Measurements from ENCODE around the gene PTPN14. TPM values are rescaled to one million over a fixed set of nuclear protein-coding genes. Genes with fewer than 3 reads are reported as not detected.
"Not testable (repeated sequence)": the region's sequence is repeated elsewhere in the genome, so short reads cannot be mapped to it uniquely, and the experiment has no call there.

Gene PTPN14
- total RNA-seq, 2 experiments from 2014 or later, result 0.08 to 0.09 TPM

DNA sequence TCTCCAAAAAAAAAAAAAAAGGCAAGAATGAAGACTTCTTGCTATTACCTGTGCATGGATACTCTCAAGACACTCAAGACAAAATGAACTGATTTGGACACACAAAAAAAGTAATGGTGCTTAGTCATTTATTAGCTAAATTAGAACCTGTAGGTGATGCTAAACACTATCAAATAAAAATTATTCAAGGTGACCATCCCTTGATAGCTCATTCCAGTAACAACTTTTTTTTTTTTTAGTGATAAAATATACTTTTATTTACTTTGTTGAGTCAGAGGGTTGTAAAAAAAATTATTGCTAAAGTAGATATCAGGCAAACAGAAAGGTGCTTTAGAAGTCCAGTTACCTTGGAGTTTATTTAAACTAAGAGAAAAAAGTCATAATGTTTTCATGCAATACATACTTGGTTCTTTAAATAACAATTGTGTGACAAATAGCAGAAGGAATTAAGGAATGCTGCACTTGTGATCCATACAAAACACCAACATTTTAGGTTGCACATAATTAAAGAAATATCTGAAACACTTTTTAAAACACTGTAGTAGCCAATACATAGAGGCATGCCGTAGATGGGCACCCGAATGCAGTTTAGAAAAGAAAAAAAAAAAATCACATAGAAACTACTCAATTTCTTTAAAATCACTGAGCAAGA, 69.3 kb downstream of the PTPN14 start:
- H3K9me3 Mint-ChIP-seq; POLR2A ChIA-PET; H3K27ac Mint-ChIP-seq; H3K4me3 Mint-ChIP-seq; DNase-seq; H3K4me1 Mint-ChIP-seq; ATAC-seq (ENCODE audit: low read depth); H3K36me3 Mint-ChIP-seq: not testable (repeated sequence)
- H3K27me3 Mint-ChIP-seq, result peaks cover 26% of the 10 kb centered on the region

GRCh38 chr1:214476986-214477870, 74.2 kb downstream of the PTPN14 start:
- no peak overlapping the region for H3K4me3 Mint-ChIP-seq
- ATAC-seq (ENCODE audit: low read depth) (no peak), DNase-seq (no peak)
- H3K27me3 Mint-ChIP-seq, result peaks cover 31% of the 10 kb centered on the region
- POLR2A ChIA-PET, result no interaction called here
- no peaks in the 10 kb centered on the region for H3K4me1 Mint-ChIP-seq
- no peak overlapping the region for H3K27ac Mint-ChIP-seq
- H3K9me3 Mint-ChIP-seq, result no peaks in the 10 kb centered on the region
- H3K36me3 Mint-ChIP-seq, result no peaks in the 10 kb centered on the region

DNA sequence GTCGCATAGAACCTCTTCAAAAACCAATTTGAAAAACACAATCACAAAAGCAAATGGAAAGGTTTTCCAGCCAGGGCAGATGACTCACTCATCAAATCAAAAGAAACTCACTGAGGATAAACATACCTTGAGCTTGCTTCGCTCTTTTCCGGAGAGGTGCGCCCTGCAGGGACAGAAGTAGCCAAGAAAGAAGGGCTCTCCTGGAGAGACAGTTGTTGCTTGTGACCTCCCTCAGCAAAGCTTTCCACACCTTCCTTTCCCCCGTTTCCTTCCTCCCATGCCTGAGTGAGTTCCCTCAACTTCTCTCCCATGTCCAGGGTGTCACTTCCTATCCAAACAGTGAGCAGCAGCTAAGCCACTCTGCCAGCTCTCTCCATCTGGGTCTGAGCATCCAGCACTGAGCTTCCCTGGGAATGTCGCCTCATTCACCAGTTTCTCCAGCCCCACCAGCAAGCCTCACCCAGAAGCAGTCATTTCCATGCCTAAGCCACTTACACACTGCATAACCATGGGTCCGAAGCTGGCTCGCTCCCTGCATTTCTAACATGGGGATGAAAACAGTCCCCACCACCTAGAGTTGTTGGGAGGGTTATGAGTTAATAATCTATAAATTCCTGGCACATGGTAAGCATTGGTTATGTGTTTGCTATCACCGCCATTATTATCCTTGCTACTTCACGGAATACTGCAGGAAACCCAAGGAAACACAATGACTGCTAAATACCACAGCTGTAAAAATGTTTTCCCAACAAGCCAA, 75.0 kb downstream of the PTPN14 start:
- Mint-ChIP-seq H3K4me1 (no peaks in the 10 kb centered on the region), H3K36me3 (no peaks in the 10 kb centered on the region), H3K4me3 (no peak overlapping the region), H3K9me3 (no peaks in the 10 kb centered on the region), H3K27ac (no peak overlapping the region), H3K27me3 (peaks cover 36% of the 10 kb centered on the region)
- DNase-seq (no peak), ATAC-seq (ENCODE audit: low read depth) (no peak)
- POLR2A ChIA-PET, result no interaction called here

DNA sequence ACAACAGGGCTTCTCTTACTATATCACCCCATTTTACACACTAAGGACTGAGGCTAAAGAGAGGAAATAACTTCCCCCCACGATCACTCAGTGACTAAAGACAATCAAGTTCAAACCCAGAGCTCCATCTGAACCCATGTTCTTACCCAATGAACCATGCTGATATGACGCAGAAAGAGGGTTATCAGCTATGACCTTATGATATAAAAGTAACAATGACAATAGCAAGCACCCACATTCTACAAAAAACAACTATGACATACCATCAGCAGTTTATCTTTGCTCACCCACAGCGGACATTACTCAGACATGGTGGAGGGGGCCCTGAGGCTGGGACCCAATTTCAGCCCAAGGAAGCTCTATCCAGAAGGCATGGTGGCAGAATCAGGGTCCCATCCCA, 75.7 kb downstream of the PTPN14 start:
- no peak overlapping the region for H3K4me3 Mint-ChIP-seq
- no peak for ATAC-seq (ENCODE audit: low read depth)
- POLR2A ChIA-PET, result no interaction called here
- peaks cover 34% of the 10 kb centered on the region for H3K27me3 Mint-ChIP-seq
- DNase-seq, result no peak
- no peaks in the 10 kb centered on the region for H3K9me3 Mint-ChIP-seq
- no peak overlapping the region for H3K27ac Mint-ChIP-seq
- no peaks in the 10 kb centered on the region for H3K36me3 Mint-ChIP-seq
- H3K4me1 Mint-ChIP-seq, result no peaks in the 10 kb centered on the region

DNA sequence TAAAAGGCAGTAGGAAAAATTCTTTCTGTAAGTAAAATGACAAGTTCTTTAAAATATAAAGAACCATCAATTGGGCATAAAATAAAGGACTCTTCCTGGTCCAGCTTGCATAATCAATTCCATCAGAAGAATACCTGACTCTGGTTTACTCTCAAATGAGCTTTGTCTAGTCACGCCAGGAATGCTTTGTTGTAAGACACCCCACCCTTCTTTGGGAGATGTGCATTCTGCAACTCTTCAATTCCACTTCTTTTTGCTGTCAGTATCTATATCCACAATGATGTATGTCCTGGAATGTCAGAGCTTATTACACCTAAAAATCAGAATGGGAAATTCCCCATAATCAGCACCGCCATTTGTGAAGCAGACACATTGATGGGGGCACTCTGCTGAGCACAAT, 76.1 kb downstream of the PTPN14 start:
- H3K9me3 Mint-ChIP-seq, result no peaks in the 10 kb centered on the region
- no peaks in the 10 kb centered on the region for H3K4me1 Mint-ChIP-seq
- no peak for DNase-seq
- no peak for ATAC-seq (ENCODE audit: low read depth)
- H3K27me3 Mint-ChIP-seq, result peaks cover 32% of the 10 kb centered on the region
- H3K27ac Mint-ChIP-seq, result no peak overlapping the region
- no peaks in the 10 kb centered on the region for H3K36me3 Mint-ChIP-seq
- POLR2A ChIA-PET, result no interaction called here
- H3K4me3 Mint-ChIP-seq, result no peak overlapping the region

- no peak overlapping the region for H3K4me3 Mint-ChIP-seq
- H3K27me3 Mint-ChIP-seq, result peaks cover 32% of the 10 kb centered on the region
- H3K4me1 Mint-ChIP-seq, result no peaks in the 10 kb centered on the region
- H3K27ac Mint-ChIP-seq, result no peak overlapping the region
- POLR2A ChIA-PET, result no interaction called here
- H3K36me3 Mint-ChIP-seq, result no peaks in the 10 kb centered on the region
- DNase-seq (no peak), ATAC-seq (ENCODE audit: low read depth) (no peak)
- no peaks in the 10 kb centered on the region for H3K9me3 Mint-ChIP-seq
Measured at GRCh38 chr1:214474467-214474866, 76.9 kb downstream of the PTPN14 start.

GRCh38 chr1:214473862-214474261, 77.5 kb downstream of the PTPN14 start:
- no peaks in the 10 kb centered on the region for H3K9me3 Mint-ChIP-seq
- H3K4me3 Mint-ChIP-seq, result no peak overlapping the region
- no peaks in the 10 kb centered on the region for H3K36me3 Mint-ChIP-seq
- POLR2A ChIA-PET, result no interaction called here
- DNase-seq, result no peak
- no peak overlapping the region for H3K27ac Mint-ChIP-seq
- no peaks in the 10 kb centered on the region for H3K4me1 Mint-ChIP-seq
- peaks cover 32% of the 10 kb centered on the region for H3K27me3 Mint-ChIP-seq
- no peak for ATAC-seq (ENCODE audit: low read depth)

DNA sequence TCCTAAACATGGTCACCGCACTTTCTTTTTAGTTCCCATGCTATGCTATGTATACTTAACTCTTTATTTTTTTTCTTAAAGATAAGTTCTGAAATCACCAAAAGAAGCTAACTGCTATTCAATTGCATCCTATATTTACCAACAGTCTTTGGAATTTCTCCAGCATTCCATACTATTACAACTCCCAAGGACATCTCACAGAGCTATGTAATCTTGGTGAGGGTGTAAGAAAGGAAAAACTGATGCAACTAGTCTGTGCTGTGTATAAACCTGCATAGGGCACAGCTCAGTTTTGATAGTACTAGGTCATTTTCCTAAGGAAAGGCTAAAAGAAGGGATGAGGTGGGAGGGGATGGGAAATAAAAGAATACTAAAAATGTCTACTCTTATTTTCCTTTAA, 78.0 kb downstream of the PTPN14 start:
- Mint-ChIP-seq H3K27me3 (peaks cover 35% of the 10 kb centered on the region), H3K27ac (no peak overlapping the region), H3K4me3 (no peak overlapping the region), H3K4me1 (no peaks in the 10 kb centered on the region), H3K36me3 (no peaks in the 10 kb centered on the region), H3K9me3 (no peaks in the 10 kb centered on the region)
- POLR2A ChIA-PET, result no interaction called here
- no peak for DNase-seq
- ATAC-seq (ENCODE audit: low read depth), result no peak

- H3K4me1 Mint-ChIP-seq, result no peaks in the 10 kb centered on the region
- POLR2A ChIA-PET, result no interaction called here
- peaks cover 37% of the 10 kb centered on the region for H3K27me3 Mint-ChIP-seq
- no peak overlapping the region for H3K27ac Mint-ChIP-seq
- DNase-seq, result no peak
- H3K4me3 Mint-ChIP-seq, result no peak overlapping the region
- ATAC-seq (ENCODE audit: low read depth), result no peak
- no peaks in the 10 kb centered on the region for H3K36me3 Mint-ChIP-seq
- H3K9me3 Mint-ChIP-seq, result no peaks in the 10 kb centered on the region
Measured at GRCh38 chr1:214472364-214472763, 79.0 kb downstream of the PTPN14 start.

DNA sequence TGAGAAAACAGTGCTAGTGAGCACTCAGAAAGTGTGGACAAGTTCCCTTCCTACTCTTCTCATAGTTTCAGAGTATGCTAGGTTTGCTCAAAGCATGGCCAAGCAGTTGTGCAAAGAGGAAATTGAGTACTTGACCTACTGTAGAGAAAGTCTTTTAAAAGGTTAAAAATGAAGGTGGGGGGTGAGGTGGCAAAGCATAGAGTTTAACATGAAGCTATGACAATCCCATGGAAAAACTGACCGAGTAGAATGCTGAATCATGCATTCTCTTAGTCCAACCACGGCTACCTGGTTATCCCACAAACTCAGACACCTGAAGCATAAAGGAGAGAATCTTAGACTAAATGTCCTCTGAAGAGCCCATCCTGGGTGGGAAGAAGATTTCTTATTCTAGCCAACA, 79.9 kb downstream of the PTPN14 start:
- no peak for ATAC-seq (ENCODE audit: low read depth)
- POLR2A ChIA-PET, result no interaction called here
- H3K9me3 Mint-ChIP-seq, result no peaks in the 10 kb centered on the region

DNA sequence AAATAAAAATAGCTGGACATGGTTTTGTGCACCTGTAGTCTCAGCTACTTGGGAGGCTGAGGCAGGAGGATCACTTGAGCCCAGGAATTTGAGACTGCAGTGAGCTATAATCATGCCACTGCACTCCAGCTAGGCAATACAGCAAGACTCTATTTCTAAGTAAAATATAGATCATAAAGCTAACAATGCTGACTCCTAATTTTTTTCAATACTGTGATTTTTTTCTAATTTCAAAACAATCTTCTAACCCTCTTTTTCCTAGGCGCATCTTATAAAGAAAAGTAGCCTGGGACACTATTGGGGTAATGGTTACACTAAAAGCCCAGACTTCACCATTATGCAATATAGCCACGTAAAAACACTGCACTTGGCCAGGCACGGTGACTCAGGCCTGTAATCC, 81.3 kb downstream of the PTPN14 start:
- POLR2A ChIA-PET, result no interaction called here
- H3K9me3 Mint-ChIP-seq, result no peaks in the 10 kb centered on the region
- peaks cover 31% of the 10 kb centered on the region for H3K27me3 Mint-ChIP-seq
- DNase-seq, result no peak
- no peaks in the 10 kb centered on the region for H3K36me3 Mint-ChIP-seq
- no peak overlapping the region for H3K4me3 Mint-ChIP-seq
- H3K4me1 Mint-ChIP-seq, result no peaks in the 10 kb centered on the region
- no peak for ATAC-seq (ENCODE audit: low read depth)
- H3K27ac Mint-ChIP-seq, result no peak overlapping the region

More for the DNA sequence above, 79.9 kb downstream of the PTPN14 start:
- no peak for DNase-seq
- Mint-ChIP-seq H3K4me1 (no peaks in the 10 kb centered on the region), H3K4me3 (no peak overlapping the region), H3K27ac (no peak overlapping the region), H3K27me3 (peaks cover 37% of the 10 kb centered on the region), H3K36me3 (no peaks in the 10 kb centered on the region)

GRCh38 chr1:214469290-214469689, 82.1 kb downstream of the PTPN14 start:
- ATAC-seq (ENCODE audit: low read depth) (no peak), DNase-seq (no peak)
- Mint-ChIP-seq H3K27me3 (peaks cover 31% of the 10 kb centered on the region), H3K4me3 (no peak overlapping the region), H3K27ac (no peak overlapping the region), H3K36me3 (no peaks in the 10 kb centered on the region), H3K4me1 (no peaks in the 10 kb centered on the region), H3K9me3 (no peaks in the 10 kb centered on the region)
- POLR2A ChIA-PET, result no interaction called here

DNA sequence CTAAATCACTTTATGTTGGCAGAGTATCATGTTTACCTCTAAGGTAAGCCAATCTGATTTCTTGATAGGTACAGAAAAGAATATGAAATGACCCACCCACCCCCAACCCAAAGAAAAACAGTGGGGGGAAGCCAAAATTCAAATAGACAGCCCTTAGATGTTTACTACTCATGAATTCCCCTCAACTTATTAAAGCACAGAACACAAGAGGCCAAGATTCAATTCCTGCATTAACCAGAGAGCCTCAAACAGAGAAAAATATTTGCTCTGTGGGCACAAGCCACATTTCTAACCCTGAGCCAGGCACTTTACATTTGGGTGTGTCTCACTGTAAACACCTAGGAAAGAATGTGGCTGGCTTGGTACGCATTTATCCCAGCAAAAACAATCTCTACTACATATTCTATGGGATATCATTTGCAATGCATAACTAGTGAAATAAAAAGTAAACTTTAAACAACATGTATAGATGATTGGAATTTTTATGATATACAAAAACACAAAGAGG, 84.3 kb downstream of the PTPN14 start:
- Mint-ChIP-seq H3K4me3 (no peak overlapping the region), H3K36me3 (no peaks in the 10 kb centered on the region), H3K9me3 (no peaks in the 10 kb centered on the region), H3K27me3 (peaks cover 19% of the 10 kb centered on the region), H3K4me1 (no peaks in the 10 kb centered on the region), H3K27ac (no peak overlapping the region)
- POLR2A ChIA-PET, result no interaction called here
- ATAC-seq (ENCODE audit: low read depth) (no peak), DNase-seq (no peak)

Measured in activated naive CD8-positive, alpha-beta T cell treated with anti-CD3 and anti-CD28 coated beads, Interleukin-2, amount 10 ng/mL, durations not matched to agents 7 days and 5 days (primary cell).